Left ventricle myocardium inferior (tissue), 1 donor: Measurements from ENCODE around the gene SDK1. TPM values are rescaled to one million over a fixed set of nuclear protein-coding genes. Genes with fewer than 3 reads are reported as not detected.

ENCODE experiments used
- DNase-seq: peaks from one replicate; pipeline ENCODE4 v3.0.0-alpha.2; 2020
- H3K27ac ChIP-seq: fragments of 200-600 bp; replicated peaks from 2 replicates; pipeline ENCODE4 v1.8.0; 2021
- H3K27me3 ChIP-seq: fragments of 200-600 bp; 2 replicates; pipeline ENCODE4 v1.8.0; 2021; ENCODE audit warnings: low read depth
- H3K36me3 ChIP-seq: fragments of 200-600 bp; 2 replicates; pipeline ENCODE4 v1.8.0; 2021
- H3K4me1 ChIP-seq: fragments of 200-600 bp; 2 replicates; pipeline ENCODE4 v1.8.0; 2021
- H3K4me3 ChIP-seq: fragments of 200-600 bp; 2 replicates; pipeline ENCODE4 v1.8.0; 2021; ENCODE audit warnings: mild to moderate bottlenecking, moderate library complexity
- H3K9me3 ChIP-seq: fragments of 200-600 bp; replicated peaks from 2 replicates; pipeline ENCODE4 v1.8.0; 2021
- CTCF ChIP-seq: fragments of 200-600 bp; IDR thresholded peaks from 2 replicates; pipeline ENCODE4 v1.8.0; 2021; ENCODE audit warnings: antibody characterized with exemption, mild to moderate bottlenecking, borderline replicate concordance
- intact Hi-C: fragments of 100-400 bp; cut with micrococcal nuclease; formaldehyde crosslinking; loops from one replicate; pipeline ENCODE4 v1.11.0; 2022
- total RNA-seq: library from RNA; stranded (reverse); fragmentation: NEBNext Ultra II Directional; extraction: Animal tissue kit (Norgen Biotek cat#: 25700); gene quantifications from one replicate; pipeline ENCODE4 v1.2.1, GENCODE V29; 2021
- donor health status: DM: no; HTN: yes; CAD: no; lungs with severe emphysema.

Gene SDK1
- total RNA-seq, 1 donor from 2014 or later = 1.3 TPM

GRCh38 chr7:3895341-3896116, 594.5 kb downstream of the SDK1 start:
- peaks cover 8% of the 10 kb centered on the region for H3K4me1 ChIP-seq
- no peaks in the 10 kb centered on the region for H3K9me3 ChIP-seq
- H3K27ac ChIP-seq = no peak overlapping the region
- no peaks in the 10 kb centered on the region for H3K36me3 ChIP-seq
- no peaks in the 10 kb centered on the region for H3K27me3 ChIP-seq
- TF ChIP-seq CTCF = no peak
- intact Hi-C loops = no loop called here
- no peak for DNase-seq
- no peak overlapping the region for H3K4me3 ChIP-seq

- peaks cover 8% of the 10 kb centered on the region for H3K4me1 ChIP-seq
- H3K9me3 ChIP-seq = no peaks in the 10 kb centered on the region
- no peak for DNase-seq
- intact Hi-C loops = no loop called here
- H3K27ac ChIP-seq = no peak overlapping the region
- no peaks in the 10 kb centered on the region for H3K27me3 ChIP-seq
- TF ChIP-seq CTCF = no peak
- no peaks in the 10 kb centered on the region for H3K36me3 ChIP-seq
- H3K4me3 ChIP-seq = no peak overlapping the region
These were observed 595.2 kb downstream of the SDK1 start for GRCh38 chr7:3896169-3896765.

GRCh38 chr7:3897430-3898372, 596.6 kb downstream of the SDK1 start:
- intact Hi-C loops = no loop called here
- Histone ChIP-seq H3K9me3 (no peaks in the 10 kb centered on the region), H3K36me3 (no peaks in the 10 kb centered on the region), H3K27ac (no peak overlapping the region), H3K4me3 (no peak overlapping the region), H3K4me1 (peaks cover 8% of the 10 kb centered on the region), H3K27me3 (no peaks in the 10 kb centered on the region)
- DNase-seq = no peak
- TF ChIP-seq CTCF = peak; percentile 83

- no peak overlapping the region for H3K4me3 ChIP-seq
- H3K27me3 ChIP-seq = no peaks in the 10 kb centered on the region
- no peak for TF ChIP-seq CTCF
- no peaks in the 10 kb centered on the region for H3K9me3 ChIP-seq
- H3K27ac ChIP-seq = no peak overlapping the region
- intact Hi-C loops = no loop called here
- no peak for DNase-seq
- no peaks in the 10 kb centered on the region for H3K36me3 ChIP-seq
- peaks cover 8% of the 10 kb centered on the region for H3K4me1 ChIP-seq
These were observed 598.5 kb downstream of the SDK1 start for GRCh38 chr7:3899559-3899991.

- H3K4me3 ChIP-seq = no peak overlapping the region
- DNase-seq = no peak
- no peaks in the 10 kb centered on the region for H3K36me3 ChIP-seq
- no peak overlapping the region for H3K27ac ChIP-seq
- peaks cover 3% of the 10 kb centered on the region for H3K27me3 ChIP-seq
- intact Hi-C loops = no loop called here
- no peaks in the 10 kb centered on the region for H3K4me1 ChIP-seq
- no peaks in the 10 kb centered on the region for H3K9me3 ChIP-seq
- no peak for TF ChIP-seq CTCF
These were observed 607.1 kb downstream of the SDK1 start for GRCh38 chr7:3908153-3908552.
